HTR-8/SVneo (cell line): ENCODE data around the gene TRPM4.

Experiments
- DNase-seq: peaks from one replicate; pipeline ENCODE4 v3.0.0; 2011; ENCODE audit warnings: low spot score, mixed read lengths; ENCODE audit not compliant: insufficient read length
- FAIRE-seq: peaks from 2 replicates; lab custom pipeline; 2011; peaks lifted over from hg19 to GRCh38; lab: Jason Lieb, UNC

Gene TRPM4

DNA sequence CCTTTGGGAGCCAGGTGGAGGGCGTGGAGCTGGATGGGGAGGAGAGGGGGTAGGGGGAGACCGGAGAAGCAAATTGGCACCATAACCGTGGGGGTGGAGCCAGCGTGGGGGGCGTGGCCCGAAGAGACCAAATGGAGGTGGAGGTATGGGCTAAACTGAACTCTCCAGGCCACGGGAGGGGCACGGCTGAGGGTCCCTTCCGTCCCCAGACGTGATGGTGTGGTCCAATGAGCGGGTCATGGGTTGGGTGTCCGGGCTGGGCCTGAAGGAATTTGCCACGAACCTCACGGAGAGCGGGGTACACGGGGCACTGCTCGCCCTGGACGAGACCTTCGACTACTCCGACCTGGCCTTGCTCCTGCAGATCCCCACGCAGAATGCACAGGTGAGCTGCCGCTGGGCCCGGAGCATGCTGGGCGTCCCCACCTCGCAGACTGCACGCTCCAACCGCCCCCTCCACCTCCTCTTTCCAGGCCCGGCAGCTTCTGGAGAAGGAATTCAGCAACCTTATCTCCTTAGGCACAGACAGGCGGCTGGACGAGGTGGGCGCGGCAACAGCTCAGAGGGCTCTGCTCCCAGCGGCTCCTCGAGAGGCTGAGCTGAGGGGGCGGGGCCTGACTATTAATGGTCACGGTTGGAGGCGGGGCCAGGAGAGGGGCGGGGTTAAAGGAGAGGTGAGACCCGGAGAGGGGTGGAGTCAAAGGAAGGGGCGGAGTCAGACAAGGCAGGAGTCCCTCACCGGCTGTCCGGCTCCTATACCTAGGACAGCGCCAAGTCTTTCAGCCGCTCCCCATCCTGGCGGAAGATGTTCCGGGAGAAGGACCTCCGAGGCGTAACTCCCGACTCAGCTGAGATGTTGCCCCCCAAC is 8.6 kb upstream of the TRPM4 start:
- DNase-seq (peak; percentile 96), FAIRE-seq (no peak)

DNA sequence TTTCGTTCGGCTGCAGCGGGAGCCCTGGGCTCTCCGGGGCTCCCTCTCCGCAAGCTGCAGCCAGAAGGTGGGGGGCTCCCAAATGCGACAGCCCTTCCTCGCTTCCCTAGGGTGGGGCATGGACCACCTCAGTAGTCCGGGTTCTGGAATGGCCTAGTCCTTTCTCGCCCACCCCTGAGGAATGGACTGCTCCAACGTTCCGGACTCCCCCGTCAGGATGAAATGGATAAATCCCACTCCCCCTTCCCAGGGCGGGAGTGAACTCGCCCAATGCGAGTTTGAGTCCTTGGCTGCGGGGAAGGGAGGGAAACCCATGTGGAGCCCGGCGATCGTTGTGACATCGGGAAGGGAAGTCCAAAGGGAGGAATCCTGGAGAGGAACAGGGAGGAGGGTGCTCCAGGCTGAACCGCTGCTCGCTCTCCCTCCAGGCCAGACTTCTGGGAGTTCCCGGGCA is 7.9 kb upstream of the TRPM4 start:
- DNase-seq (peak; percentile 66), FAIRE-seq (no peak)

DNA sequence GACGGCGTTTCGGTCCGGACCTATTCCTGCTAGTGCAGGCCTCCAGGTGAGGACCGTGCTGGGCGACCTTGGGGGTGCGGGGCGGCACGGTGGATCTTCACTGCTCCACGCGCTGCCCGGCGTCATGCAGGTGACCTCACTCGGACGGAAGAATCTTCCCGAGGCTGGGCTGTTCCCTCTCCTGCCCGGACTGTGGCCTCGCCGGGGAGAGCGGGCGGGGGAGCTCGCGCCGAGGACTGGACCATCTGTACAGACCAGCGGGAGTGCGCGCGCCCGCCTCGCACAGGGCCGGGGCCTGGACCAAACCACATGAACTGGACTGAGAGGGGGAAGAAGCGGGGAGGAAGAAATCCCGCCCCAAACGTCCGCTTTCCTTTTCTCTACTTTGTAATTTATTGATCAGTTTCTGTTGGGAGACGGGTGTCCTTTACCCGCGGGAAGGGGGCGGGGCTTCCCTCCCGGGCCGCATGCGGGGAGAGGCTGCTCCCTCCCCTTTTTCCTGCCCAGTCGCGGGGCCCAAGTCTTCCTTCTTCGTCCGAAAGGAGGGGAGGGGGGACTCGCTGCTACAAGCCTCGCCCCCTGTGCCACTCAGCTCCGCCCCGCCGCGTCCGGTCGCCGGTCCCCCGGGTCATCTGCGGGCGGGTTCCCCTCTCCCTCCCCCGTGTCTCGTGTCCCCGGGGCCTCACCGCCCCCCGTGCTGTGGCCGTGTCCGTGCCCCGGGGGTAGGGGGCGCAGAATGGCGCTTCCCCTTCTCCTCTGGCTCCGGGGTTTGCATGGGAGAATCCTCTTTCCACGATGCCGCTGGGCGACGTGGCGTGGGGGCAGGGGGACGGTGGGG is 7.3 kb upstream of the TRPM4 start:
- FAIRE-seq (peak; percentile 51), DNase-seq (peak; percentile 77)

DNA sequence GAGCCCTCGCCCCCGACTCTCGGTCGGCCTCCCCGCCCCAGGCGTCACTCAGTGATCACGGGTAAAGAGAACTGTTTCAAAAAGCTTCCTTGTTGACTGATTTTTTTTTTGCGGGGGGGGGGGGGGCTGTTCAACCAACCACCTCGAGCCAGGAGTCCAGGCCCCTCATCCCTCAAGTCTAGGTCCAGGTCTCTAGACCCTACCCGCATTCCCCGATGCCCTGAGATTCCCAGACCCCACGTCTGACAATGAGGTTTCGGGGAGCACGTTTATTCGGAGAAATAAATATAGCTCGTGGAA is 6.7 kb upstream of the TRPM4 start:
- FAIRE-seq (no peak), DNase-seq (no peak)

DNA sequence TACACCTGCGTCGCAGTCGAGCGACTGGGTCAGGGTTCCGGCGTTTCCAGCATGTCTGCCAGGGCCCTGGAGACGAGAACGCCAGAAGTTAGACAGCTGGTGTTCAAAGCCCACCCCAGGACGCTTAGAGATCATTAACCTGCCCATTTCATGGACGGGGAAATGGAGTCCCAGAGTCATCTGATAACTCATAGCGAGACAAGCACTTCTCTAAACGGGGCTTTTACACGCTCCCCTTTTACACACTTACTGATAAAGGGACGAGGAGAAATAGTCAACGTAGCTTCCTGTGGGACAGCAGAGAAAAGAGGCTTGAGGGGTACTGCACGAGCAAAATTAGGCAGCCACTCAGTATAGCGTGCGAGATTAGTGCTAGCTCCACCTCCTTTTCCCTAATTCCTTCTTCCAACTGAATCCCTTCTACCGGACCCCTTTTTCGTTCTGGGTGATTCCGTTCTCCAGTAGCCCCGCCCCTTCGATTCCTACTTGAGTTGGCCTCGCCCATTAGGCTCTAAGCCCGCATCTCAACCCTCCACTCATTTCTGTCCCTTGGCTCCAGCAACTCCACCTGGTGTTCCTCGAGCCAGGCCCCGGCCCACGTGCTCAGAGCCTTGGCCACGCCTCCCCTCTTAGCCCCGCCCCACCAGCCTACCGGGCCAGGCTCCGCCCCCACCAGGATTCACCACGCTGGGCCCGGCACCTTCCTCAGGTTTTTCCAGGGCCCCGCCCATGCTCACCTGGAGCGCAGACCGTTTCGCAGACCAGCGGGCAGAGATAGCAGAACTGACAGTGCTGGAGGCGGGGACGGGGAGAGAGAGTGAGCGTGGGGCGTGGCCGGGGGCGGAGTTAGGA is 6.1 kb upstream of the TRPM4 start:
- FAIRE-seq (no peak), DNase-seq (no peak)

DNA sequence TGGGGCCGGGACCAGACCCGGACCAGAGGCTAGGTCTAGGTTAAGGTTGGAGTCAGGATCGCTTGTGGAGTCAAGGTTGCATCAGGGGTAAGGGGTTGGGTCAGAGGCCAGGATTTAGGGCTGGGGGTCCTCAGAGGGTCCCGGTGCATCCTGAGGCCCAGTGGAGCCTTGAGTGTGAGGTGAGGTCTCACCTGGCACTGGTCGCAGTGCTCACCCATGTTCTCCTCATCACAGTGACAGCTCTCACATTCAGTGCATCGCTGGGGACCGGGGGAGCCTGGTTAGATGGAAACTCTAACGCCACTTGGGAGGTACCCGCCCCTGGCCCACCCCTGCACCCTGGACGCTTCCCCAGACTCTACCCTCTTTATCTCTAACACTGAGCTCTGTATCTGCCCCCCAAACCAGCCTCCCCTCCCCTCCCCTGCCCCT is 5.5 kb upstream of the TRPM4 start:
- FAIRE-seq, result no peak
- no peak for DNase-seq

DNA sequence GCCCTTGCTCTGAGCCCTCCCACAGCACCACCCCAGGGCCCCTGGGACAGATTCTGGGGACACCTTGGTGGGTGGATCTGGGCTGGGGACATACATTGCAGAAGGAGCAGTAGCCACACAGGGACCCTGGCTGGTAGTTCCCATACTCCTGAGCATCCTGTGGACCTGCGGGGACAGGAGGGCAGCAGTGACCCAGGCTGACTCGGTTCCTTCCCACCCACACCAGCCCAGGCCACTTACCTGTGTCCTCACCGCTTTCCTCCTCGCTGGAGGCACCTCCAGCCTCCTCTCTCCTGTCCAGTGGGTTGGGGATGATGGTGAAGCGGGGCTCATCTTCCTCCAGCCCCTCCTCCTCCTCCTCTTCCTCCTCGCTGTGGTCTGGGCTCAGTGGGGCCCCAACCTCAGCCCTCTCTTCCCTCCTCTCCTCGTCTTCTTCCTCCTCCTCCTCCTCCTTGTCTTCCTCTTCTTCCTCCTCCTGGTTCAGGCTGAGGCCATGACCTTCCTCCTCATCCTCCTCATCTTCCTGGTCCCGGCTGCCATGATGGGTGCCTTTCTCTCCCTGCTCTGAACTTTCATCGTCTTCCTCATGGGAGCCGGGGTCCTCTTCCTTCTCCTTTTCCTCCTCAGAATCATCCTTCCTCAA is 4.3 kb upstream of the TRPM4 start:
- DNase-seq (no peak), FAIRE-seq (no peak)

DNA sequence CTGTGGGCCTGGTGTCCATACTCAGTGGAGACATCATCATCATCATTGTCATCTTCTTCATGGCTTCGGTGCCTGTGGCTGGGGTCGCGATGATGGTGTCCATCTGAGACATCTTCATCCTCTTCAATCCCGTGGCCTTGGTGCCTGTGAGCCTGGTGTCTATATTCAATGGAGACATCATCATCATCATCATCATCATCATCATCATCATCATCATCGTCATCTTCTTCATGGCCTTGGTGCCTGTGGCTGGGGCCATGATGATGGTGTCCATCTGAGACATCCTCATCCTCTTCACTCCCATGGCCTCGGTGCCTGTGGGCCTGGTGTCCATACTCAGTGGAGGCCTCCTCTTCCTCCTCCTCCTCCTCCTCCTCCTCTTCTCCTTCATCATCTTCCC is 3.3 kb upstream of the TRPM4 start:
- DNase-seq, result no peak
- FAIRE-seq, result peak; percentile 44

DNA sequence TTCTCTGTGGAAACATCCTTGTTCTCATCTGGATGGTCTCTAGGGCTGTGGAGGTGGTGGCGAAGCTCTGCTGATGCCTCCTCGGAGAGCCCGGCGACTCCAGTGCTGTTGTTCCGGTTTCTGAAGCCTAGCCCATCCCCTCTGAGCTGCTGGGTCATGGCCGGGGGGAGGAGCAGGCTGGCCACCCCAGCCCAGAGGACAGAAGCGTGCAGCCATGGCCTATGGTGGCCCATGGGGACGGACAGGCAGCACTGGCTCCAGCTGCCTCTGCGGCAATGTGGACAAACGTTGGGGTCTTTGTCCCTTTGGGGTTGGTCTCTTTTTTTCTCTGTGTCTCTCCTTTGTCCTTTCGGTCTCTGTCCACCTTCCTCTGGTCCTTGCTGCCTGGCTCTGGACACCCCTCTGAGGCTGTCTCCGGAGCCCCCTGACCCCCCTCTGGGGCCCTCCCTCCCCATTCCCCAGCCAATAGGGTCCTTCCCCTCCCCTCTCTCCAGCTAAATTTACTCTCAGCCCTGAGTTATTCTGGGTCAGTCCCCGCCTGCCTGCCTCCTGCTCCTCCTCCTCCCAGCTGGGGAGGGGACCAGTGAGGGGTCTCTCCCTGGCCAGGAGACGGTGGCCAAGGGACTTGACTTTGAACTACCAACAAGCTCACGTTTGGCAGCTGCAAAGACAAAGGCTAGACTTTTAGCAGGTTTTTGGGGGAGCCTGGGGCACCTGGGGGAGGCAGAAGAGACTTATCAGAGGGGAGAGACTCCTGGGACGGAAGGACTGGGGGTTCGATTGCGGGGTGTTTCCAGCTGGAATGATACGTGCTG is 2.4 kb upstream of the TRPM4 start, which contains the start of gene HRC:
TSS of gene HRC (minus strand) at position 392 of the 815 bp plus-strand sequence. CDS start at position 233, 159 bp downstream.
- FAIRE-seq (no peak), DNase-seq (no peak)

DNA sequence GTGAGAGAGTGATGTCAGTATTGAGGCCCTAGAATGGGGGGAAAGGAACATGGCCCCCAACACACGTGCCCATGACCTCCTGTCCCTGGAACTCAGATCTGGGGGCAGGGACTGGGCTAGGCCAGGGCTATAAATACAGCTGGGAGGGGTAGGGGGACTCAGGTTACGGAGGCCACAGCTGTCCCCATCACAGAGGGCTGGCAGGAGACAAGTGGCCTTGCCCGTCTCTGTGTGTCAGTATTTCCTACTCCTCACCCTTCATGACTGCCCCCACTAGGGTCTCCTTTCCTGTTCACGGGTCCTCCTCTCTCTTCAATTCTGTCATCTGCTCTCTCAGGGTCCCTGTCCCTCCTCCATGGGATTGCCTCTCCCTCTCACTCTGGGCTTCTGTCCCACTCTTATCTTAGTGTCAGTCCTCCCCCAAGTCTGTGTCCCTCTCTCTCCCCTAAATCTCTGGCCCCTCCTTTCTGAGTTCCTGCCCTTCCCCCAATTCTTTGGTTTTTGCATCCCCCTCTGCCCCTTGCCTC is 1.7 kb upstream of the TRPM4 start:
- FAIRE-seq (no peak), DNase-seq (no peak)

DNA sequence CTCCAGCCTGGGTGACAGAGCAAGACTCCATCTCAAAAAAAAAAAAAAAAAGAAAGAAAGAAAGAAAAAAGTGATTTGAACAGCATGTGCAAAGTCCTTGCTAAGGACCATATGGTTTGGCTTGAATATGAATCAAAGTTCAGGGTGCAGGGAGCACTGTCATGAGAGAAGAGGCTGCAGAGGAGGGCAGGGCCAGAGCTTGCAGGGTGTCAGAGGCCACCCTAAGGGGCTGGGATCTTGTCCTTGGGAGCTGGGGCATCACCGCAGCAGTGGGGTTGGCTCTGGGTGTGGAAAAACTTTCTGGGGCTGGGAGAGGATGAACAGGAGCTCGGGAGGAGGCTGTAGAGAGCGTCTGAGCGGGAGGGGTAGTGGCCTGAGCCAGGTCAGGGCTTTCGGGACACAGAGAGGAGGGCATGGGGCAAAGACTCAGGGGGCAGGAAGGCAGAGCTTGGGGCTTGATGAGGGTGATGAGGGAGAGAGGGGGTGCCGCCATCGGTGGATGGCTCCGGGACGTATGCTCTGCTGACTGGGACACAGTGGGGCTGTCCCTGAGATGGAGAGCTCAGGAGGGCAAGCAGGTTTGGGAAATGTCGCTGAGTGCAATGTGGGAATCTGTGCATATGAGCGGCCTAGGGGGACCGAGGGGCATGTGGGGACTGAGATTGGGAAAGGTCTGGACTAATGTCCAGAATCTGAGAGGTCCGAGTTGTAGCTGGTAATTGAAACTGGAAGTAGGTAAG is 3.0 kb downstream of the TRPM4 start:
- no peak for DNase-seq
- FAIRE-seq, result no peak

DNA sequence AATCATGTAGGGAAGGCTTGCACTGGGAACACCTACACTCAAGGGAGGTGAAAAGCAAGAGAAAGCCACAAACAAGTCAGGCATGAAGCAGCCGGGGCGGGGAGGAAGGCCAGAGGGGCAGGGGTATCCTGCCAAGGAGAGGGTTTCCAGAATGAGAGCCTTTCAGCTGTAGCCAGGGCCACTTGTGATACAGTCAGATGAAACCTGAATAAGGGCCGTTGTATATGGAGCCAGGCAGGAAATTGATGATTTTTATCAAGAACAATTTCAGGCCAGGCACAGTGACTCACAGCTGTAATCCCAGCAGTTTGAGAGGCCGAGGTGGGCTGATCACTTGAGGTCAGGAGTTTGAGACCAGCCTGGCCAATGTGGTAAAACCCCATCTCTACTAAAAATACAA is 4.4 kb downstream of the TRPM4 start:
- no peak for FAIRE-seq
- DNase-seq, result no peak

DNA sequence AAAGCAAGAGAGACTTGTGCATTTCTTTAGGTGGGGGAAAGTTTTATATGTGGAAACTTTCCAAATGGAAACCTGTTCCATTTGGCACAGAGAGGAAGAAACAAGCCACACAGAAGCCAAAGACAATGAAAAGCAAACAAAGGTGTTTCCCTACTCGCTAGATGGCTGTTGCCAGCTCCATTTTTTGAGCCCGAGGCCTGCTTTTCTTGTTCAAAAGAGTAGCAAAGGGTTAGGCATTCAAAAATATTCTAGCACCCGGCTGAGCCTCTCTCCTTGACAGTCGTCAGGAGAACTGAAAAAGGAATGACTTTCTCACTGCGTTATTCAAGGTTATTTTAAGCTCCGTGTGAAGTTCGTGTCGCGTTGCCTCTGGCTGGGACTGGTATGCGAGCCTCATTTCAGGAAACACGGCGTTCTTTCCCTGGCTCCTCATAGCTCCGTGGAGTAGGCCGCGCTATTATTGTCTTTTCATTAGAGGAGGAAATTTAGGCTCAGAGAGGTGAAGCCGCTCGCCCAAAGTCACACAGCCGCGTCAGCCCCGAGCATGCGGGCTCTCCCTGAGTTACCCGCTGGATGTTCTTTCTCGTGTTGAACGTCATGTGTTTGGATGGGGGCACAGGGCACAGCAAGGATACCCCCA is 7.6 kb downstream of the TRPM4 start:
- DNase-seq (no peak), FAIRE-seq (no peak)

DNA sequence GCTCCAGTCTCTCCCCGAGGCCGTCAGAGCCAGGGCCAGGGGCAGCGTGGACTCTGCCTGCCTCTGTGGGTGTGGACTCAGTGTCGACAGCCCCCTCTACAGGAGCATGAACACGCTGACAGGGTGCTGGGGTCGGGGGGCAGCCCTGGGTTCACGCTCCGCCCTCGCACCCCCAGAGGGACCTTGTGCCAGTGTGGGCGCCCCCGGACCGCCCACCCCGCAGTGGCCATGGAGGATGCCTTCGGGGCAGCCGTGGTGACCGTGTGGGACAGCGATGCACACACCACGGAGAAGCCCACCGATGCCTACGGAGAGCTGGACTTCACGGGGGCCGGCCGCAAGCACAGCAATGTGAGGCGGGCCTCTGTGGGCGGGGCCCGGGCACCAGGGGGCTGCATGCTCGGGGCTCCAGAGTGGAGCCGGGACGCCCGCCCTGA is 8.3 kb downstream of the TRPM4 start:
- DNase-seq (no peak), FAIRE-seq (no peak)

DNA sequence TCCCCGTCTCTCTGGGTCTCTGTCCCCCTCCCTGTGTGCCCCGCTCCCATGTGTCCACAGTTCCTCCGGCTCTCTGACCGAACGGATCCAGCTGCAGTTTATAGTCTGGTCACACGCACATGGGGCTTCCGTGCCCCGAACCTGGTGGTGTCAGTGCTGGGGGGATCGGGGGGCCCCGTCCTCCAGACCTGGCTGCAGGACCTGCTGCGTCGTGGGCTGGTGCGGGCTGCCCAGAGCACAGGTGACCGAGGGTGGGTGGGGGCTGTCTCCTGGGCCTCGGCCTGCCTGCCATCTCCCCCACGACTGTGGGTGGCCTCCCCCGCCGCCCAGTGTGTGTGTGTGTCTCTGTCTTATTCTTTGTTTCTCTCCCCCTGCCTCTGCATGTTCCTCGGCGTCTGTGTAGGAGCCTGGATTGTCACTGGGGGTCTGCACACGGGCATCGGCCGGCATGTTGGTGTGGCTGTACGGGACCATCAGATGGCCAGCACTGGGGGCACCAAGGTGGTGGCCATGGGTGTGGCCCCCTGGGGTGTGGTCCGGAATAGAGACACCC is 10.3 kb downstream of the TRPM4 start:
- DNase-seq (no peak), FAIRE-seq (no peak)

DNA sequence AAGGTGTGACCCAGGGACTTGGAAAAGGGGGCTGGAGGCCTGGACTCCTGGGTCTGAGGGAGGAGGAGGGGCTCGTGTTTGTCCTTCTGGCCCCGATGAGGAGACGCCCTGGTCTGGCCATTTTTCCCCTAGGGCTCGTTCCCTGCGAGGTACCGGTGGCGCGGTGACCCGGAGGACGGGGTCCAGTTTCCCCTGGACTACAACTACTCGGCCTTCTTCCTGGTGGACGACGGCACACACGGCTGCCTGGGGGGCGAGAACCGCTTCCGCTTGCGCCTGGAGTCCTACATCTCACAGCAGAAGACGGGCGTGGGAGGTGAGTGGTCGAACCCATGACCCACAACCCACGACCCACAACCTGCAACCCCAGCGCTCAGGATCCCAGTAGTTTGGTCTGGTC is 10.8 kb downstream of the TRPM4 start:
- DNase-seq (no peak), FAIRE-seq (no peak)

DNA sequence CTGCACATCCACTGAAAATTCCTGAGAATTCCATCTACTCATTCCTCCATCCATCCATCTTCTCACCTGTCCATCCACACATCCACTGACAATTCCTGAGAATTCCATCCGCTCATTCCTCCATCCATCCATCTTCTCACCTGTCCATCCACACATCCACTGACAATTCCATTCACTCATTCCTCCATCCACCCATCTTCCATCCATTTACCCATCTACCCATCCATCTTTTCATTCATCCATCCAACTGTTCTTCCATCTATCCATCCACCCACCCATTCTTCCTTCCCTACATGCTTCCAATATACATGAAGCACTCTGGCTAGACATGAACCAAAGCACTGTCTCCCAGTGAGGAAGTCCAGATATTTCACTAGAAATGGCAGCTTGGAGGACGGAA is 15.6 kb downstream of the TRPM4 start:
- no peak for DNase-seq
- no peak for FAIRE-seq
